Measurements from ENCODE around the gene RRAGD. TPM values are rescaled to one million over a fixed set of nuclear protein-coding genes. Genes with fewer than 3 reads are reported as not detected.

RRAGD gene
- total and polyA plus RNA-seq, 2 experiments from 2014 or later: not detected

DNA sequence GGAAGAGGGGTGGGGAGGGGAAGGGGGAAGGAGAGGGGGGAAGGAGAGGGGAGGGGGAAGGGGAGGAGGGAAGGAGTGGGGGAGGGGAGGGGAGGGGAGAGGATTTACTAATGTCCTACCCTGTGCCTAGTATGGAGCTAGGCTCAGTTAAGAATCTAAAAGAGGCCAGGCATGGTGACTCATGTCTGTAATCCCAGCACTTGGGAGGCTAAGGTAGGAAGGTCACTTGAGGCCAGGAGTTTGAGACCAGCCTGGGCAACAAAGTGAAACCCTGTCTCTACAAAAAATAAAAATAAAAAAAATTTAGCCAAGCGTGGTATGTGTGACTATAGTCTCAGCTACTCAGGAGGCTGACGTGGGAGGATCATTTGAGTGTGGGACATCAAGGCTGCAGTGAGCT lies 72.5 kb downstream of the RRAGD start:
- H4K20me1 ChIP-seq (ENCODE audit: insufficient read depth): no peaks in the 10 kb centered on the region
- H3K4me3 ChIP-seq: no peak overlapping the region
- no peaks in the 10 kb centered on the region for H3K4me1 ChIP-seq (ENCODE audit: insufficient read depth)
- in situ Hi-C loops (cut with MboI): no loop called here
- 94 to 100% methylated on average over 2 of the region's 2 CpGs for WGBS, 2 experiments (ENCODE audit: low coverage in 1 of 2, low lambda C conversion rate in 2 of 2, missing lambda C conversion rate in 2 of 2)
- peaks cover 49% of the 10 kb centered on the region for H3K79me2 ChIP-seq (ENCODE audit: insufficient read depth)
- no peak for DNase-seq
- H3F3A ChIP-seq (ENCODE audit: insufficient read depth): no peaks in the 10 kb centered on the region
- H2AFZ ChIP-seq: no peak overlapping the region
- no peak overlapping the region for H3K4me2 ChIP-seq (ENCODE audit: unreplicated experiment)
- H3K9me3 ChIP-seq (ENCODE audit: low read depth): no peaks in the 10 kb centered on the region
- no peak for TF ChIP-seq EZH2phosphoT487 (IDR thresholded peaks at IDR 0.05; ENCODE audit: insufficient read depth, low read depth)
- no peak for TF ChIP-seq EZH2 (IDR thresholded peaks at IDR 0.05; ENCODE audit: insufficient read depth, poor library complexity, severe bottlenecking)
- no peak overlapping the region for H3K9ac ChIP-seq
- peaks cover 53% of the 10 kb centered on the region for H3K36me3 ChIP-seq (ENCODE audit: low read depth)
- H3K27ac ChIP-seq: no peak overlapping the region
- H3K9me2 ChIP-seq (ENCODE audit: insufficient read depth): no peaks in the 10 kb centered on the region
- H3K27me3 ChIP-seq (replicated peaks; ENCODE audit: insufficient read depth): no peaks in the 10 kb centered on the region

DNA sequence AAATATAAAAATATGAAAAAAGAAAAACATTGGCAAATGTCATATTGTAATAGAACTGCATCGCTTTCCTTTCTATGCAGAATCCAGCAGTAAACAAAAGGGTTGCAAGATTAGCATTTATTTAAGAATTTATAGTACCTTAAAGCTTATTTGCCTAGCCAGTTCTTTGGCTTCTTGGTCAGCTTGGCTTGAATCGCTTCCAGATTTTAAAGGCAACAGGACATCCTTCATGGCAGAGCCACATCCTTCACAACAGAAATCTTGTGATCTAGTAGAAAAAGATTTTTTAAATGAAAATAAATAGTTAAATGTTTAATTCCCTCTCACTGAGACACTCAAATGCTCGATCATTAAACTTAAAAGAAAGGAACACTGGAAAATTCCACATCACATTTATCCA lies 76.9 kb downstream of the RRAGD start:
- Histone ChIP-seq H4K20me1 (ENCODE audit: insufficient read depth) (no peaks in the 10 kb centered on the region), H3K4me2 (ENCODE audit: unreplicated experiment) (no peak overlapping the region), H3K9me3 (ENCODE audit: low read depth) (no peaks in the 10 kb centered on the region), H3K36me3 (ENCODE audit: low read depth) (peaks cover 56% of the 10 kb centered on the region), H3K79me2 (ENCODE audit: insufficient read depth) (peaks cover 9% of the 10 kb centered on the region), H3K27ac (no peak overlapping the region), H3K9ac (no peak overlapping the region), H3K27me3 (replicated peaks; ENCODE audit: insufficient read depth) (no peaks in the 10 kb centered on the region), H2AFZ (no peak overlapping the region), H3K4me3 (no peak overlapping the region), H3K4me1 (ENCODE audit: insufficient read depth) (no peaks in the 10 kb centered on the region), H3F3A (ENCODE audit: insufficient read depth) (no peaks in the 10 kb centered on the region), H3K9me2 (ENCODE audit: insufficient read depth) (no peaks in the 10 kb centered on the region)
- no peak for TF ChIP-seq EZH2phosphoT487 (IDR thresholded peaks at IDR 0.05; ENCODE audit: insufficient read depth, low read depth)
- TF ChIP-seq EZH2 (IDR thresholded peaks at IDR 0.05; ENCODE audit: insufficient read depth, poor library complexity, severe bottlenecking): no peak
- WGBS, 2 experiments (ENCODE audit: low coverage in 1 of 2, low lambda C conversion rate in 2 of 2, missing lambda C conversion rate in 2 of 2): 86 to 91% methylated on average over 3 of the region's 3 CpGs
- in situ Hi-C loops (cut with MboI): no loop called here
- DNase-seq: no peak

DNA sequence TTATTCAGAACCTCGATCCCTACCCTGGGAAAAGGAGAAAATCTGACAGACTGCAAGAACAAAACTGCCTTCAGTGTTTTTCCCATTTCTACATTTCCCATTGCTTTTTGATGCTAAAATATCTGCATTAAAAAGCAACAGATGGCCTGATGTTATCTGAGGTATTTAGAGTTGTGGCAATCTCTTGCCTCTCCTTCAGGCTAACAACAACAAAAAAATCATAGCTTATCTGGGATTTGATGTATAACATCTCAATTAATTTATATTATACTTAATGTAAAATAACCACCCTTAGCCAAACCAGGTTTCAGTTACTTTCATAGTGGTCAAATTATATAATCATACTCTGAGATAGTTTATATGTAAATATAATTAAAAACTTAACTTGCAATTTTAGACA lies 81.2 kb downstream of the RRAGD start:
- Histone ChIP-seq H3K27me3 (replicated peaks; ENCODE audit: insufficient read depth) (no peaks in the 10 kb centered on the region), H4K20me1 (ENCODE audit: insufficient read depth) (no peaks in the 10 kb centered on the region), H3K4me2 (ENCODE audit: unreplicated experiment) (no peak overlapping the region), H3F3A (ENCODE audit: insufficient read depth) (no peaks in the 10 kb centered on the region), H3K9ac (no peak overlapping the region), H2AFZ (no peak overlapping the region), H3K4me1 (ENCODE audit: insufficient read depth) (no peaks in the 10 kb centered on the region), H3K36me3 (ENCODE audit: low read depth) (peaks cover 57% of the 10 kb centered on the region), H3K9me3 (ENCODE audit: low read depth) (no peaks in the 10 kb centered on the region), H3K9me2 (ENCODE audit: insufficient read depth) (no peaks in the 10 kb centered on the region), H3K4me3 (no peak overlapping the region), H3K27ac (no peak overlapping the region), H3K79me2 (ENCODE audit: insufficient read depth) (no peaks in the 10 kb centered on the region; the same call in 1 of the 2 replicates)
- 93 to 95% methylated on average over 1 of the region's 1 CpG for WGBS, 2 experiments (ENCODE audit: low coverage in 1 of 2, low lambda C conversion rate in 2 of 2, missing lambda C conversion rate in 2 of 2)
- in situ Hi-C loops (cut with MboI): no loop called here
- DNase-seq: no peak
- no peak for TF ChIP-seq EZH2phosphoT487 (IDR thresholded peaks at IDR 0.05; ENCODE audit: insufficient read depth, low read depth)
- no peak for TF ChIP-seq EZH2 (IDR thresholded peaks at IDR 0.05; ENCODE audit: insufficient read depth, poor library complexity, severe bottlenecking)

DNA sequence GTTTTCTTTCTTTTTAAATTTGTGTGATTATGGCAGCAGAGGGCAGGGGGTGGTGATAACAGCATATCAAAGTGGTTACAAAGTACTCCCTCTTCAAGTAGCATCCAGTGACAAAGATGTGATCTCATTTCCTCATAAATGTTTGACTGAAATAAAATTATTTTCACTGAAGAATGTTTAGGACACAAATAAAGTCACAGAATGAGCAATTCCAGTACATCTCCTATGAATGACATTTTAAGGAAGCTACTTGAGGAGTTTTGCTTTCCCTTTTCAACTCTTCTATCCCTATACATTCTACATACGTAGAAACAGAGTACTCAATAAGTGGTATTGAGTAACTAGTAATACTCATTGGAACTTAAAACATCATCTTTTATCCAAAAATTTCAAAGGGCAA lies 83.1 kb downstream of the RRAGD start:
- in situ Hi-C loops (cut with MboI): no loop called here
- Histone ChIP-seq H3K4me3 (no peak overlapping the region), H3K79me2 (ENCODE audit: insufficient read depth) (no peaks in the 10 kb centered on the region; the same call in 1 of the 2 replicates), H3K27me3 (replicated peaks; ENCODE audit: insufficient read depth) (no peaks in the 10 kb centered on the region), H3K9me3 (ENCODE audit: low read depth) (no peaks in the 10 kb centered on the region), H3K27ac (no peak overlapping the region), H3K9ac (no peak overlapping the region), H3K4me2 (ENCODE audit: unreplicated experiment) (no peak overlapping the region), H2AFZ (no peak overlapping the region), H4K20me1 (ENCODE audit: insufficient read depth) (no peaks in the 10 kb centered on the region), H3K4me1 (ENCODE audit: insufficient read depth) (no peaks in the 10 kb centered on the region), H3F3A (ENCODE audit: insufficient read depth) (no peaks in the 10 kb centered on the region), H3K9me2 (ENCODE audit: insufficient read depth) (no peaks in the 10 kb centered on the region), H3K36me3 (ENCODE audit: low read depth) (peaks cover 41% of the 10 kb centered on the region)
- 100% methylated on average over 1 of the region's 1 CpG for WGBS, 2 experiments (ENCODE audit: low coverage in 1 of 2, low lambda C conversion rate in 2 of 2, missing lambda C conversion rate in 2 of 2)
- TF ChIP-seq EZH2 (IDR thresholded peaks at IDR 0.05; ENCODE audit: insufficient read depth, poor library complexity, severe bottlenecking) (no peak), EZH2phosphoT487 (IDR thresholded peaks at IDR 0.05; ENCODE audit: insufficient read depth, low read depth) (no peak)
- no peak for DNase-seq

DNA sequence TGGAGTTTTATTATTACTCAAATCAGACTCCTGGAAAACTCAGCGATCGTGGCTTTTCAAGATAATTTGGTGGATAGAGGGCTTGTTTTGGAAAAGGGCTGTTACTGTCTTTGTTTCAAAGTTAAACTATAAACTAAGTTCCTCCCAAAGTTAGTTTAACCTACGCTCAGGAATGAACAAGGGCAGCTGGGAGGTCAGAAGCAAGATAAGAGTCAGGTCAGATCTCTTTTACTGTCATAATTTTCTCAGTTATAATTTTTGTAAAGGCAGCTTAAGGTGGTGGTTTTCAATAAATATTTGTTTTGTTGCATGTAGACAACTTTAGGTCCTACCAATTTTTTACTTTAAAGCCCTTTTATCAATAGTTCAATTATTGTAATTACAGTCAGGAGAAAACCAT lies 87.8 kb downstream of the RRAGD start:
- no peak overlapping the region for H3K27ac ChIP-seq
- DNase-seq: no peak
- H3F3A ChIP-seq (ENCODE audit: insufficient read depth): no peaks in the 10 kb centered on the region
- no peak for TF ChIP-seq EZH2 (IDR thresholded peaks at IDR 0.05; ENCODE audit: insufficient read depth, poor library complexity, severe bottlenecking)
- TF ChIP-seq EZH2phosphoT487 (IDR thresholded peaks at IDR 0.05; ENCODE audit: insufficient read depth, low read depth): no peak
- H3K4me1 ChIP-seq (ENCODE audit: insufficient read depth): no peaks in the 10 kb centered on the region
- H4K20me1 ChIP-seq (ENCODE audit: insufficient read depth): no peaks in the 10 kb centered on the region
- H2AFZ ChIP-seq: no peak overlapping the region
- H3K36me3 ChIP-seq (ENCODE audit: low read depth): peaks cover 18% of the 10 kb centered on the region
- H3K9me3 ChIP-seq (ENCODE audit: low read depth): no peaks in the 10 kb centered on the region
- H3K79me2 ChIP-seq (ENCODE audit: insufficient read depth): peaks cover 7% of the 10 kb centered on the region; the same call in 1 of the 2 replicates
- 96 to 99% methylated on average over 3 of the region's 3 CpGs for WGBS, 2 experiments (ENCODE audit: low coverage in 1 of 2, low lambda C conversion rate in 2 of 2, missing lambda C conversion rate in 2 of 2)
- no peak overlapping the region for H3K4me2 ChIP-seq (ENCODE audit: unreplicated experiment)
- in situ Hi-C loops (cut with MboI): no loop called here
- no peaks in the 10 kb centered on the region for H3K27me3 ChIP-seq (replicated peaks; ENCODE audit: insufficient read depth)
- no peak overlapping the region for H3K9ac ChIP-seq
- H3K9me2 ChIP-seq (ENCODE audit: insufficient read depth): no peaks in the 10 kb centered on the region
- H3K4me3 ChIP-seq: no peak overlapping the region

All from GM23248 (cell line).